Lower leg skin (tissue), 3 donors: ENCODE measurements around the gene GPR137.

ENCODE experiments used
- CTCF ChIP-seq, 3 donors: fragments of 450-650 bp; IDR thresholded peaks; one replicate each; pipeline ENCODE4 v1.5.1; 2016; ENCODE audit warnings: antibody characterized with exemption in 3 of 3, mild to moderate bottlenecking in 3 of 3, moderate library complexity in 2 of 3
- POLR2A ChIP-seq, 2 donors: fragments of 450-650 bp; IDR thresholded peaks; one replicate each; pipeline ENCODE4 v1.6.1; 2016 to 2017; ENCODE audit warnings: antibody characterized with exemption in 2 of 2, mild to moderate bottlenecking in 1 of 2, moderate library complexity in 1 of 2

GRCh38 chr11:64287676-64288352 lies 2.2 kb downstream of the GPR137 start:
- TF ChIP-seq POLR2A (IDR thresholded peaks at IDR 0.05) (no peak), CTCF (IDR thresholded peaks at IDR 0.05) (no peak)
